GM12892 (cell line): ENCODE measurements around the gene EPHB2.

ENCODE experiments used
- POLR2AphosphoS5 ChIP-seq: IDR thresholded peaks from 2 replicates; pipeline ENCODE4 v1.6.1; 2011; ENCODE audit warnings: low read depth, low read length, control low read depth
- TAF1 ChIP-seq: IDR thresholded peaks from 2 replicates; pipeline ENCODE4 v1.6.1; 2011; ENCODE audit warnings: low read depth, mild to moderate bottlenecking, control low read depth, low read length, borderline replicate concordance

DNA sequence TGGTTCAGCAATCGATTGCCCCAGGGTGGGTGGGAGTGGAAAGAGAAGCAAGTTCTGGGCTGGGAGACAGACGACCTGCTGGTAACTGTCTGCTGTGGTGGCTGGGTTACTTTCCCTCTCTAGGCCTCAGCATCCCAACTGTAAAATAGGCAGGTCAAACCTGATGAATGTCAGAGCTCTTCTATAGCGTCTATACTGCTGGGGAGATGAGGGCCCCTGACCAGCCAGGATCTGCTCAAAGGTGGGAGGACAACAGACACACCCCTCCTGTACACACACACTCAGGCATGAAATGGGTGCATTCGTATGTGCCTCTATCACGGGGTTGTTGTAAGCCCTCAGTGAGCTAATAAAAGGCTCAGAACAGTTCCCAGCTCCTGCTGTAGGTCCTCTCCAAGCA is 12.7 kb upstream of the EPHB2 start:
- TF ChIP-seq TAF1 (no peak), POLR2AphosphoS5 (no peak)
